Kidney (tissue), 14 donors: ENCODE measurements around the gene CUL2. TPM values are rescaled to one million over a fixed set of nuclear protein-coding genes. Genes with fewer than 3 reads are reported as not detected.

Experiments used
- DNase-seq, 5 donors: peaks; one replicate each; pipeline ENCODE4 v3.0.0-alpha.2; 2013 to 2020
- FAIRE-seq: peaks from 2 replicates; lab custom pipeline; 2012; peaks lifted over from hg19 to GRCh38; lab: Jason Lieb, UNC
- H3K27ac ChIP-seq, 2 donors: one replicate each; pipeline ENCODE4 v1.7.0; 2013; ENCODE audit warnings: low read depth in 2 of 2, low read length in 2 of 2, inconsistent platforms in 1 of 2
- H3K27me3 ChIP-seq: one replicate; pipeline ENCODE4 v1.7.1; 2013; ENCODE audit warnings: low read length, inconsistent platforms; ENCODE audit not compliant: control insufficient read depth, insufficient read depth
- H3K36me3 ChIP-seq, 3 donors: one replicate each; pipeline versions ENCODE4 v1.7.0 to v1.7.1; 2013; ENCODE audit warnings: low read length in 3 of 3, control low read depth in 1 of 3, inconsistent platforms in 1 of 3; ENCODE audit not compliant: insufficient read depth in 3 of 3, control insufficient read depth in 2 of 3
- H3K4me1 ChIP-seq, 3 donors: one replicate each; pipeline versions ENCODE4 v1.7.0 to v1.7.1; 2013; ENCODE audit warnings: low read length in 3 of 3, inconsistent platforms in 1 of 3, low read depth in 1 of 3; ENCODE audit not compliant: control insufficient read depth in 2 of 3, insufficient read depth in 2 of 3
- H3K4me3 ChIP-seq, 3 donors: one replicate each; pipeline versions ENCODE4 v1.7.0 to v1.8.1; 2013; ENCODE audit warnings: low read length in 3 of 3, control low read depth in 1 of 3, inconsistent platforms in 1 of 3
- H3K9ac ChIP-seq, 3 donors: one replicate each; pipeline versions ENCODE4 v1.7.0 to v1.7.1; 2013; ENCODE audit warnings: low read length in 3 of 3, control low read depth in 1 of 3, inconsistent platforms in 1 of 3
- H3K9me3 ChIP-seq, 3 donors: one replicate each; pipeline versions ENCODE4 v1.7.0 to v1.7.1; 2013; ENCODE audit warnings: low read length in 3 of 3, control low read depth in 1 of 3, inconsistent platforms in 1 of 3; ENCODE audit not compliant: control insufficient read depth in 2 of 3, insufficient read depth in 1 of 3
- CTCF ChIP-seq: IDR thresholded peaks from 3 replicates; pipeline ENCODE4 v1.5.1; 2012; ENCODE audit warnings: mild to moderate bottlenecking, moderate library complexity, borderline replicate concordance; ENCODE audit not compliant: insufficient read depth; ENCODE audit errors: extremely low read depth
- intact Hi-C: fragments of 100-400 bp; cut with DNase I; formaldehyde crosslinking; loops from one replicate; pipeline ENCODE4 v1.11.1; 2022
- polyA plus RNA-seq: library from polyadenylated mRNA; stranded (reverse); fragments of 350-450 nt; fragmentation: Illumina TruSeq; extraction: RNeasy Lipid Tissue Mini Kit (QIAGEN cat#74804); gene quantifications from one replicate; pipeline ENCODE4 v1.2.3, GENCODE V29; 2014; ENCODE audit warnings: low read depth, low replicate concordance; ENCODE audit not compliant: insufficient read depth
- total RNA-seq: library from RNA; stranded (reverse); fragmentation: NEBNext Ultra II Directional; extraction: Animal tissue kit (Norgen Biotek cat#: 25700); gene quantifications from one replicate; pipeline ENCODE4 v1.2.1, GENCODE V29; 2021
- donor health status: control.
- donor health status: control.
- donor health status: control.
- donor health status: control.
- donor health status: control.
- donor health status: DM: yes; HTN: yes; CAD: no.
- donor health status: Normal renal cell carcinoma (clear cell type).

Gene CUL2
- total and polyA plus RNA-seq, 2 donors from 2014 or later: 14.5 to 25.9 TPM

GRCh38 chr10:35003906-35004305 is 86.2 kb downstream of the CUL2 start:
- TF ChIP-seq CTCF: no peak
- Histone ChIP-seq H3K36me3 (no peaks in the 10 kb centered on the region), H3K4me3 (no peak overlapping the region), H3K9me3 (no peaks in the 10 kb centered on the region), H3K4me1 (peaks cover 0 to 3% (median 0%) of the 10 kb centered on the region in 3 donors), H3K9ac (no peak overlapping the region), H3K27me3 (no peaks in the 10 kb centered on the region), H3K27ac (no peak overlapping the region)
- intact Hi-C loops: no loop called here
- FAIRE-seq (no peak), DNase-seq (no peak)

GRCh38 chr10:35000936-35001335 is 89.2 kb downstream of the CUL2 start:
- DNase-seq: no peak
- no peak for TF ChIP-seq CTCF

DNA sequence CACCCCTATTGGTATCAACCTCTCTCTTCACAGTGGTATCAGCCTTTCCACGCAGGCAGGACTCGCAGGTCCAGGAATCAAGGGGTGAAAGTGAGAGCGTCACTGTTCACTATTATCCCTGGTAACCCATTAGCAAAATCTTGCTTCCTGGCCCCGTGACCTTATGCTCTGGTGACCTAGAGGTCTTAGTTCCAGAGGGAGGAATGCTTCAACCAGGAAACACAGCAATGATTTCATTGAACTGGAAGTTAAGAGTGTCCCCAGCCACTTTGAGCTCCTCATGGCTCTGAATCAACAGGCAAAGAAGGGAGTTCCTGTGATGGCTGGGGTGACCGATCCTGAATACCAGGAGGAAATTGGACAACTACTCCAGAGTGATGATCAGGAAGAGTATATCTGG is 90.6 kb downstream of the CUL2 start:
- TF ChIP-seq CTCF: no peak
- Histone ChIP-seq H3K9ac (no peak overlapping the region), H3K9me3 (no peaks in the 10 kb centered on the region), H3K4me3 (no peak overlapping the region), H3K36me3 (no peaks in the 10 kb centered on the region), H3K4me1 (no peaks in the 10 kb centered on the region), H3K27ac (no peak overlapping the region), H3K27me3 (no peaks in the 10 kb centered on the region)
- intact Hi-C loops: no loop called here
- DNase-seq (no peak), FAIRE-seq (no peak)

More at GRCh38 chr10:35000936-35001335, 89.2 kb downstream of the CUL2 start:
- no peaks in the 10 kb centered on the region for H3K27me3 ChIP-seq
- H3K36me3 ChIP-seq: no peaks in the 10 kb centered on the region
- H3K27ac ChIP-seq: no peak overlapping the region
- no peak overlapping the region for H3K9ac ChIP-seq
- no peaks in the 10 kb centered on the region for H3K4me1 ChIP-seq
- intact Hi-C loops: no loop called here
- FAIRE-seq: no peak
- no peaks in the 10 kb centered on the region for H3K9me3 ChIP-seq
- H3K4me3 ChIP-seq: no peak overlapping the region

DNA sequence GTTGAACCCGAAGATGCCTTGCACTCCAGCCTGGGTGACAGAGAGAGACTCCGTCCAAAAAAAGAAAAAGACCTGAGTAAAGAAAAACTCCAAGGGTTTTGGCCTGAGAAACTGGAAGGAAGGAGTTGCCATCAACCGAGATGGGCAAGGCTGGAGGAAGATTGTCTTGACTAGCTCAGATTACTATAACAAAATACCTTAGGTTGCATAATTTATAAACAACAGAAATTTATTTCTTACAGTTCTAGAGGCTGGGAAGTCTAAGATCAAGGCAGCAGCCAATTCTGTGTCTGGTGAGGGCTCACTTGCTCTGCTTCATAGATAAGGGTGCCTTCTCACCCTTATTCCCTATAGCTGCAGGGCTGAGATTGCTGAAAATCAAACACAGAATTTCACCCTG is 91.2 kb downstream of the CUL2 start:
- H3K27me3 ChIP-seq: no peaks in the 10 kb centered on the region
- no peak for TF ChIP-seq CTCF
- no peak overlapping the region for H3K9ac ChIP-seq
- no peak overlapping the region for H3K4me3 ChIP-seq
- no peak overlapping the region for H3K27ac ChIP-seq
- no peak for DNase-seq
- intact Hi-C loops: no loop called here
- H3K36me3 ChIP-seq: no peaks in the 10 kb centered on the region
- no peaks in the 10 kb centered on the region for H3K4me1 ChIP-seq
- H3K9me3 ChIP-seq: no peaks in the 10 kb centered on the region
- no peak for FAIRE-seq
